Measurements from ENCODE around the gene MOGAT3.

The MOGAT3 gene

DNA sequence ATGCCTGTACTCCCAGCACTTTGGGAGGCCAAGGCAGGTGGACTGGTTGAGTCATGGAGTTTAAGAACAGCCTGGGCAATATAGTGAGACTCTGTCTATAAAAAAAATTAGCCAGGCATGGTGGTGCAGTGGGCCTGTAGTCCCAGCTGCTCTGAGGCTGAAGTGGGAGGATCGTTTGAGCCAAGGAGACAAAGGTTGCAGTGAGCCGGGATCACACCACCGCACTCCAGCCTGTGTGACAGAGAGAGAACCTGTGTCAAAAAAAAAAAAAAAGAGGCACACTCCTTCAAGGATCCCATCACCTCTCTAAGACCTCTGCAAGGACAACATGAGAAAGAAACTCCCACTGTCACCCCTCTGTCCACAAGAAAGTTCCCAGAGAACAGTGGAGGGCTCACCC is 25.2 kb downstream of the MOGAT3 start:
- FAIRE-seq (no peak), DNase-seq (ENCODE audit: extremely low spot score, insufficient read length, low read depth) (no peak)

DNA sequence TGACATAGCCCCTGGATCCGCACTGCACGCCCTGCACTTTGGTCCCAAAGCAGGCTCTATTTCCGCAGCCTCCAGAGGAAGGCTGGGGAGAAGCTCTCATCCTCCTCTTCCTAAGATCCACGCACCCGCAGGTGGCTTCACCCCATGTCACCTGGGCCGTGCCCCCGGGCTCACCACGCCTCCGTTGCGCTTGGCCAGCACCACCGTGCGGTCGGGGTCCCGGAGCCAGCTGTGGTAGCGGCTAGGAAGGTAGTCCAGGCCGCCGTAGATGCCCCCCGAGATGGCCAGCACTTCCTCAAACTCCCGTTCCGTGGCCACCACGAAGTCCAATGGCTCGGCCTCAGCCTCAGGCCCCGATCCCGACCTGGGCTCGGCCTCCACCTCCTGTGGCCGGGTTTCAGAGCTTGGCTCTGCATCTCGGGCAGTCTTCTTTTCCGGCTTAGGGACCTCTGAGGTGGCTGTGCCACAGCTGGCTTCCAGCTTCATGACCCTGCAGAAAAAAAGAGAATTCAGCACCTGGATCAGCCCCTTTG is 26.4 kb downstream of the MOGAT3 start:
- no peak for FAIRE-seq
- no peak for DNase-seq (ENCODE audit: extremely low spot score, insufficient read length, low read depth)

DNA sequence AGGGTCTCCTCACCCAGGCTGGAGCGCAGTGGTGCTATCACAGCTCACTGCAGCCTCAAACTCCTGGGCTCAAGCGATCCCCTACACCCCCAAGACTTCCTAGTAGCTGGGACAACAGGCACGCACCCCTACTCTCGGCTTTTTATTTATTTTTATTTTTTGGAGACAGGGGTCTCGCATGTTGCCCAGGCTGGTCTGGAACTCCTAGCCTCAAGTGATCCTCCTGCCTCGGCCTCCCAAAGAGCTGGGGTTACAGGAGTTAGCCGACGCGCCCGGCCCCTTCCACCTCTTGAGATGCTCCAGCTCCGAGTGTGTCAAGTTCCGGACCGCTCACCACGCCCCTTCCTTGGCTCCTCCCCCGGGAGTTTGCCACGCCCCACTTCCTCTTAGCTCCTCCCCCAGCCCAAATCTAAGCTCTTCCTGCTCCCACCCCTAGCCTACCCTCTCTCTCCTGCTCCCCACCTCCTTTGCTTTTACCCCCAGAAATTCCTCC is 27.0 kb downstream of the MOGAT3 start:
- DNase-seq (ENCODE audit: extremely low spot score, insufficient read length, low read depth) = peak; percentile 61
- FAIRE-seq = peak; percentile 90

DNA sequence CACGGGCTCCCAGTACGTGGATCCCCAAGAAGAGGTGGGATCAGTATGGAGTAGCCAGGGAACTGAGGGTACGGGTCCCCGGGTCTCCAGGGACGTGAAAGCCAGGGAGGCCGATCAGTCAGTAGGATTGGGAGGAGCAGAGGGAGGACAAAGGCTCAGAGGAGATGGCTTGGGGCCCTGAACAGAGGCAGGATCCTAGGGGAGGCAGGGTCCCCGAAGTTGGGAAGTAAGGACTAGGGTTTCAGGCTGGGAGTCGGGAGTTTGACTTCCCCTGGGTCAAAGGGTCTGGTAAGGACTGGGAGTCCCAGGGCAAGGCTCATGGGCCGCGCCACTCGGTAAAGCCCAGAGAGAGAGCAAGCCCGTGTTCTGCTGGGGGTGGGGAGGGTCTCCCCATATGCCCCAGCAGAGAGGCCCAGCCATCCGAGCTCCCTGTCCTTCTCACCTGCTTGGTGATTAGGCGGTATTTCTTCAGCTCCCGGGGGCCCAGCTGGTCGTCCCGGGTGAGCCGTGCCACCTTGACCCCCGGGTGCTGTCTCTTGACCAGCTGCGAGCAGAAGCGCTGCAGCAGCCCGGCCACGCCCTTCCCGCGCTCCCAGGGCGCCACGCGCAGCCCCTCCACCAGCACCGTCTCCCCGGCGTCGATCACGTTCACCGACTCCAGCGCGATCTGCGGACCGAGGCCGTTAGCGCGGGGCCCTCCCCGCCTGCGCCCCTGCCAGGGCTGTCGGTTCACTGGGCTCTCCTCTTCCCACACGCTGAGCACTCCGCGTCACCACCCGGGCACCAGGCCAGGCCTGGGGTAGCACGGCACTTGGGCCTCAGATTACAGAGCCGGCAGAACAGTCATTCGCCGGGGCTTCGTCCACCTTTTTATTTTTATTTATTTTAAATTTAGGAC is 27.7 kb downstream of the MOGAT3 start:
- DNase-seq (ENCODE audit: extremely low spot score, insufficient read length, low read depth) = no peak

DNA sequence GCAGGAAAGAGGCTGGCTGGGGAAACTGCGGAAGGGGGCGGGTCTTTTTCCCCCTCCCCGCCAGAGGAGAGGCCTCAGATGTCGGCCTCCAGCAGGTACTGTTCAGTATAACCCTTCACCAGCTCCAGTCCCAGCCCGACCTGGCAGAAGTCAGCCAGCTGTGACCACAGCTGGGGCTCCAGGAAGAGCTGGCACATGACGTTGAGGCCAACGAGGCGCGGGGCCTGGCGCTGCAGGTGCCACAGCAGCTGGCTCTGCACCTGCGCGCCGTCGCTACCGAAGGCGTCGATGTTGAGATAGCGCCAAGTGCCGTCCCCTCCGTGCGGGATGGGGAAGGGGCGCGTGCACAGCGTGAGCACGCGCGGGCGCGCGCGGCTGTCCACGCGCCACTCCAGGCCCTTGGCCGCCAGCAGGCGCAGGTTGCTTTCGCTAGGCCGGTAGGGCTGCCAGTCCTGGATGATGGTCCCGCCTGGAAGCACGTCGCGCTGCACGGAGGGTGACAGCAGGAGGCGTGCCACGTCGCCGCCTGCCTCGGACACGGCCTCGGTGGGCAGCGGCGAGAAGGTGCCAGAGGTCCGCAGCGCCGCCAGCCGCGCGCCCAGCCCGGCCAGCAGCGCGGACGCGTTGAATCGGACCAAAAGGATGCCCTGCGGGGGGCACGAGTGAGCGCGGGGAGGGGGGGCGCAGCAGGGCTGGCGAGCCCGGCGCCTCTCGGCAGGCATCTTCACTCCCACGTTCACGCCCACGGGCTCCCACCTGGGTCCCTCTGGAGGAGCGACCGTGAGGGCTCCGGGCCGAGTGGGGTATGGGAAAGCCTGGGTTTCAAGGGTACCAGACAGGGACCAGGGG is 28.6 kb downstream of the MOGAT3 start:
- DNase-seq (ENCODE audit: extremely low spot score, insufficient read length, low read depth) = no peak

More for the DNA sequence above, 27.7 kb downstream of the MOGAT3 start:
- FAIRE-seq = no peak

DNA sequence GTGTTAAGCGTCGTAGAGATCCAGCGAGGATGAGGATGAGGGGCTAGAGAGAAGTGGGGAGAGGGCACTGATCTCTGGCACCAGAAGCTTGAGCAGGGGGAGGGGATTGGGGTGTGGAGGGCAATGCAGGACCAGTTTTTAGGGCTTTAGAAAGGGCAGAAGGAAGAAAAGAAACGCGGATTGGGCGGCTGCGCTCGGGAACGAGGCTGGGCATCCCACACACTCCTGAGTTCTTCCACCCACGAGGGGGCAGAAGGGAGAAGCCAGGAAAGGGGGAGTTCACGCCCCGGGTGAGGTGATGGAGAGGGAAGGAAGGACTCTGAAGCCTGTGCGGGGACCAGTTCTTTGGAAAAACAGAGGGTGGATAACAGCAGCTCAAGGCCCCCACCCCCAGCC is 29.4 kb downstream of the MOGAT3 start:
- FAIRE-seq = no peak
- no peak for DNase-seq (ENCODE audit: extremely low spot score, insufficient read length, low read depth)

More for the DNA sequence above, 28.6 kb downstream of the MOGAT3 start:
- FAIRE-seq = no peak

DNA sequence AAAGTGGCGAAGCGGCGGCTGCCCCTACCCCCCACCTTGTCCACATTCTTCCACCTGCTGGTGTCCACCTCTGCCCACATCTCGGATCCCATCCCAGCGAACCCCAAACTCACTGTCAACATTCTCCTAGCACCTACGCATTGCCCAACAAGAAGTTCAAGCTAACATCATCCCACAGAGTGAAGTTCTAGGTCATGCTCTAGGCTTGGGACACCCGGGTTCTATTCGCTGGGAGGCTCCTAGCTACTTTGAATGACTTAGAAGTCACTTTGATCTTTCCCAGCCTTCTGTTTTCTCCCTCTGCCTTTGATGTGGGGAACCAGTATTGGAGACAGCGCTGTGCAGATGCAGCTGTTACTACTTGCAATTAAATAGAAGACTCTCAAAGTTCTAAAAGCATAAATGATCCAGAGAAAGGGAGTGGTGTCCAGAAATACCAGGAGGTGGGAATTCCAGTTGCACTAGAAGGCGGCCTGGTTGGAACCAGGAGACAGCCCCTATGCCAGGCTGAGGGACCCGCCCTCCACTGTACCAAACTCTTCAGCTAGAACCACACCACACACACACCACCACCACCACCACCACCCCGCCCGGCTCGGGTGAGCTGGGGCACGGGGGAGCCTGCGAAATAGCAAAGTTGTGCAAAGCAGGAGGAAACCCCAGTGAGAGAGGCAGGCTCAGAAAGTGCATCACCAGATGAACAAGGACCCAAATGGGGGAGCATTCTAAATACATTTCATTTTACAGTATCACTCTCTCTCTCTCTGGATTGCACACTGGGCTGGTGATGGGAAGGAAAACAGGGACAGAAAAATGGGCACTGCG is 30.0 kb downstream of the MOGAT3 start:
- no peak for FAIRE-seq
- DNase-seq (ENCODE audit: extremely low spot score, insufficient read length, low read depth) = no peak

DNA sequence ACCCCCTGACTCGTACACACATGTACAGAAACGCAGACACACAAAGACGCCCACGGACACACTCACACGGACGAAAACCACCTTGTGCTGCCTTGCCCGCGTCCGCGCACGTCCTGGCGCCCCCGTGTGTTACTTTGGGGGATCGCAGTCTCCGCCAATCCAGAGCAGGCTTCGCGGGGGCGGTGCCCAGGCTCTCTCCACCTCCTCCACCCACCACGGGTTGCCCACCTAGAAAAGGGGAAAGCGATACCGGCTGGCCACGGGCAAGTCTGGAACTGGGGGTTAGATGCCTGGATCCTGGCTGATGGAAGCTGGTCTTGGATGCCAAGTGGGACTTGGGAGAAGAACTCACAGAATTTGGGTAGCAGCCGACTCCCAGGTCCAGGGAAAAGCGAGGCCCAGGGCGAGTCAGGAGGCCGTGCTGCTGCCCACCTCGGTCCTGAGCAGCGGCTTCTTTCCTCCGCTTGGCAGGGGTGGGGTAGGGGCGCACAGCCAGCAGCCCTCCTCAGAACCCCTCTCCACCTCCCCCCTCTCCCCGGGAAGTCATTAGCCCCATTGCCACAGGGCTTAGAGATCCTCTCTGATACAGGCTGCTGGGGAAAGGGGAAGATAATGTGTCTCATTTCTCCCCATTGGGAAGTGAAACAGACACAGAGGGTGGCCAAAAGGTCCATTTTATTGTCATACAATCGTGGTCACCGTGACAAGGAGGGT is 30.8 kb downstream of the MOGAT3 start:
- DNase-seq (ENCODE audit: extremely low spot score, insufficient read length, low read depth) (no peak), FAIRE-seq (peak; percentile 87)

DNA sequence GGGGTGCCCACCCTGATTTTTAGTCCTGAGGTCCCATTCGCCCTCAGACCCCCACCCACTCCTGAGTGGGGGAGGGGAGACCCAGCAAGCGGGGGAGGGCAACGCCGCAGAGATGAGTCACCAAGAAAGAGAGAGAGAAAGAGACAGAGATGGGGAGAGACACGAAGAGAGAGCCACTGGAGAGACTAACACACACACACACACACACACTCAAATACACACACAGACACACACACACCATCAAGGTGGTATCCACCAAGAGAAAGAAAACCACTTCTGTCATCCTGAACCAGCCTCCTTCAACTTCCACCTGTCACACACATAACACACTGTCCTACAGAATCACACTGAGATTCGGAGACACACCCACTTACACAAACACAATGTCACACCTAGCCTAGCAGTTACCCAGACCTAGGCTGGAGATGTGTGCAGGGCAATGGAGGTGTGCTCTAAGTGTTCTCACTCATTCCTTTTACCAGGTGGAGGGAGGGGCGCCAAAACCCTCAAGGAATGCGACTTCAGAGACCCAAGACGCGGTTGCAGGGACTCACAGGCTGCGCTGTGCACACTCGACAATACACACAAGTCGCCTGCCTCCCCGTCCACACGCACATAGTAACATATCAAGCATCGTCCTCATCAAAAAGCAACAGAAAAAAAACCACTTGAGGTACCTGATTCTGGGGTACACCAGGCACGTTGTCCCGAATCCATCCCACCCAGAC is 31.6 kb downstream of the MOGAT3 start:
- no peak for FAIRE-seq

DNA sequence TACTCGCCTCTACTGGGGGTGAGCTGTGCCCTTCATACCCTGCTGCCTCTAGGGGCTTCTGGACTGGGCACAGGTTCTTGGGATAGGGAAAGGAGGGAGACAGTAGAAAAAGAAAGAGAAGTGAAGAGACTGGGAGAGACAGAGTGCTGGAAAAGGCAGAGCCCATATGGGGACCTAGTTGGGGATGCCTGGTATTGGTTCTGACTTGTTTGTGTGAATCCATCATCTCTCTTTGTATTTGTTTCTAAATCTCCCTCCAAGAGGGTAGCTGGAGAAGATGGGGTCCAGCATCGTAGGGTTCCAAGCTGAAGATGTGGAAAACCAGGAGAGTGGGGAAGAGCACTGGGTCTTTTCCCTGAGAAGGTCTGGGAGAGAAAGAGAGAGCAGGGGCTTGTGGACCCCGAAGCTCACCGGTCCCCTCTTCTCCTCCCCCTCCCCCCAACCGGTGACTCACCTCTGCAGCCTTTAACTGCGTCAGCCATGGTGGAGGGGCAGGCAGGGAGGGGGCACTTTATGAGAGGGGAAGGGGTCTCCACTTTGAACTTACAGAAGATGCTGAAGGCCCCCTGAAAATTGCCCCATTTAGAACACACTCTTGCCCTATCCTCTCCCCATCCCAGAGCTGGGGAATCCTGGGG is 32.3 kb downstream of the MOGAT3 start:
- FAIRE-seq (no peak), DNase-seq (ENCODE audit: extremely low spot score, insufficient read length, low read depth) (no peak)

More for the DNA sequence above, 31.6 kb downstream of the MOGAT3 start:
- no peak for DNase-seq (ENCODE audit: extremely low spot score, insufficient read length, low read depth)

DNA sequence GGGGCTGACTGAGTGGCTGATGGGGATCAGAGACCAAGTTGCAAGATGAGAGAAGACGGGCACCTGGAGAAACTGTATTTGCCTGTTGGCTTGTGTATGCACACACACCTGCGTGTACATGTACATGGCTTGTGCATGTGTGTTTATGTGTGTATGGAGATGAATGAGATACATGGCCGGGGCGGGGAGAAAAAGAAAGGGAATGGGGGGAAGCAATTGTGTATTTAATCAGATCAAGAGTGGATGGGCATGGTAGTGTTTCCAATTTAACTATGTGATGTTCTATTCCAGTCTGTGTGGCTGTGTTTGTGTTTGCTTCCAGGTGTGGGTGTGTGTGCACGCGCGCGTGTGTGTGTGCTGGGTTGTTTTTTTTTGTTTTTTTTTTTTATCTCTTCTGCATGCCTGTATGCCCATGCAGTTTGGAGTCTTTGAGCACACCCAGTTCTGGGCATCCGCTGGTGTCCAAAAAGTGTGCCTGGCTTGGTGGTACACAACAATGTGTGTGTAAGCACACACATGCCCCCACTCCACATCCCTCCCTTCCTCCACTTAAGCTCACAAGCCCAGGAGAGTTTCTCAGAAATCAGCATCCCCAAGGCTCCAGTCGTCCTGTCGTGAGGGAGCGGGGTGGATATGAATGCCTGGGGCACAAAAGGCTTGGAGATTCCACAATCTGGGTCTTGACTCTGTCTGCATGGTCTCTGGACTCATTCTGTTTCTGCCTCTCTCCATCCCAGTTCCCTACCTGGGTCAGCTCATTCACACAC is 33.0 kb downstream of the MOGAT3 start:
- DNase-seq (ENCODE audit: extremely low spot score, insufficient read length, low read depth) (no peak), FAIRE-seq (no peak)

DNA sequence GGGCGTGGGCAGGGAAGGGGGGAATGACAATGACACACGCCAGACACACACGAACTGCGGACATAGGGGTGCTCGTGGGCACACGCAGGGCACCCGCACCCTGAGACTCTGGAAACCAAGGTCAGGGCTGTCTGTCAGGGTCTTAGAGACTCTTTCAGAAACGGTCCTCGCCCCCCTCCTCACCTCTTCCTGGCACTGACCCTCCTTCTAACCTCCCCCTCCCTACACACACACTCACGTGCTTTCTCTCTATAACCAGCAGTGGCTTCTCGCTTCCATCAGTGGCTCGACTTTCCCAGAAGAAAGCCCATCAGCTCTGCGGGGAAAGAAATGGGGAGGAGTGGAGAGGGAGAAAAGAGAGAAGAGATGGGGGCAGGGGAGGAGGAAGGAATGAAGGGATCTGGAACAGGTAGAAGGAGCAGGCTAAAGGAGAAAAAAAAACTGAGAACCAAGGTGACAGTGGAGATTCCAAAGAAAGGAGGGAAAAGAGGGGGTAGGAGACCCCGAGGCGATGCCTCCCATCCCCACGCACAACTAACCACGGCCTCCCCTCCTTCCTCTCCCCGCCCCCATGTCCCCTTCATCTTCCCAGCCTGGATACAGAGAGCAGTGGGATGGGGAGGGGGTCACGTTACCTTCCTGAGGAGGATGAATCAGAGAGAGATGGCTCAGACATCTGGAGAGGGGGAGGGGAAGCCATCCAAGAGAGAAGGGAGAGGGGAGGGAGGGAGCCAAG is 33.8 kb downstream of the MOGAT3 start:
- DNase-seq (ENCODE audit: extremely low spot score, insufficient read length, low read depth) (no peak), FAIRE-seq (no peak)

DNA sequence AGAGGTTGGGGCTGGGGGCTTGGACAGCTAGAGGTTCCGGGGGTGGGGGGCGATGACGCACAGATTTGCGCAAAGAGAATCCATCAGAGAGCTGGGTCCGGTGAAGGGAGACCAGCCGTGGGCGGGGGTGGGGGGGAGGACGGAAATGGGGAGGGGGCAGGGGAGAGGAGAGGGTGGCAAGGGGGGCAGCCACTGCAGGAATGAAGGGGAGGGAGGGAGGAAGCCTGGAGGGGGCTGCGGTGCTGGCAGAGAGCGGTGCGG is 34.3 kb downstream of the MOGAT3 start:
- no peak for FAIRE-seq
- no peak for DNase-seq (ENCODE audit: extremely low spot score, insufficient read length, low read depth)

DNA sequence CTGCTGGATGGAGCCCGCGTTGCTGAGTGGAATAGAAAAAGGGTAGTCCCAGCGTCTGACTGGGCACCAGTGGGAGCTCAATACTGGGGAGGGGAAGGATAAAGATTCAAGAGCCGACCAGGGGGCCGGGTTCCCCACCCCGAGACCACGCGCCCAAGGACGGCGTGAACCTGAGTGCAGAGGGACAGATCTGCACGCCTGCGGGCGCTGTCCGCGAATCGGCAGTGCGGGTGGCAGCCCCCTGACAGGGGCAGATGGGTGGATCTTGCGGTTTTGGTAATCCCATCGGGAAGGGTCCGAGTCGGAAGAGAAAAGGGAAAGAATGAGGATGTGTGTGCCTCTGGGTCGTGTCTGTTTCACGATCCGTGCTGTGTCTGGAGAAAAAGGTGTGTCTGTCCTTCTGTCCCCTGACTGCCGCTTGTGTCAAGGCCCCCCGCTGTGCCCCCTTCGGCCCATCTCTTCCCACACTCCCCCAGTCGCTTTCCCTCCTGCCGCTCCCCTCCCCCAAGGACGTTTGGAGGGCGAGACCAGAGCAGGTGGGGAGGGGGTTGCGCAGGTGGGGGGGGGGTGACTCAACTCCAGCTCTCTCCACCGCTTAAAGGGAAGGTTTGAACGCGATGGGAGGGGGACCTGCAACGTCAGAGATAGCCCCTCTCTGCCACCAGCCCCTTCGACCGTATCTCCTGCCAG is 34.7 kb downstream of the MOGAT3 start:
- DNase-seq (ENCODE audit: extremely low spot score, insufficient read length, low read depth) = no peak
- no peak for FAIRE-seq

DNA sequence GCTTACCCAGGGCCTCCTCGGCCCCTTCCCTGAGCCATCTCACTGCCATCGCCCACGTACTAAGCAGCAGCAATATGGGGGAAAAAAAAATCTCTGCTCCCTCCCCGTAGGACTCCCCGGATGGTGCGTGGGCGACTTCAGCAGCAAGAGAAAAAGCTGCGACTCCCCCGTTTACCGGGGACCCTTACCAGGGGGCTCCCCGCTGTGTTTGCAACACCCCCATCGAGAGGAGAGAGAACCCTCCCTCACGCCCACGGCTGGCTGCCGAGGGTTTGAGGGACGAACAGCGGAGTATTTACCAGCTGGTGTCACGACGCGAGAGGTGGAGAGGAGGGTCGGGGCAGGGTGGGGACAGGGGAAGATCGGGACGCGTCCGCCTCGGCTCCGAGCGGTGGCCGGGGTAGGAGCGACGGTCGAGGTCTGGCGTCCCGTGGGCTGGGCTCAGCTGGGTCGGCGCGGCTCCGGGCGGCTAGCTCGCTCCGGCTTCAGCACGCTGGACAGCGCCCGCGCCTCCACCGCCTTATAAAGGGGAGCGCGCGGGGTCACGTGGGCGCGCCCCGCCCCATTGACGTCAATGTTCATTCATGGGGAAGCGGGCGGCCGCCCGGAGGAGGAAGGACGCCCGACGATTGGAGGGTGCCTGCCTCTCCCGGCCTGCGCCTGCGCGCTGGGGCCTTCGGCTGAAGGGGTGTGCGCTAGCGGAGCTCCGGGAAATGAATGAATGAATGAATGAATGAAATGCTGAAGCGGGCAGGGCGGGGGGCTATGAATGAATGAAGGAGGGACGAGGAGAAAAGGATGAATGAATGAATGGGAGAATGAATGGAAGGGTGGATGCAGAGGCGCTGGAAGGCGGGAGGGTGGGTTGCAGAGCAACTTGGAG is 35.5 kb downstream of the MOGAT3 start, which contains the start of gene VGF:
VGF (minus strand) TSS at position 495 of the 883 bp plus-strand sequence. CDS start 726 bp downstream, outside the sequence.
- DNase-seq (ENCODE audit: extremely low spot score, insufficient read length, low read depth) = peak; percentile 80
- peak; percentile 70 for FAIRE-seq

Data from GM18507 (cell line).